Hematopoietic multipotent progenitor cell treated with erythropoietin and hydrocortisone succinate and interleukin-3 and kit ligand, for 6 days (in vitro differentiated cells): ENCODE data around the gene HMHB1.

Experiments
- DNase-seq: peaks from one replicate; pipeline ENCODE4 v3.0.0-alpha.2; 2015

Gene HMHB1

GRCh38 chr5:143812085-143812705 is at the start of gene HMHB1:
Gene HMHB1 (plus strand): TSS chr5:143812161.
- DNase-seq = no peak

DNA sequence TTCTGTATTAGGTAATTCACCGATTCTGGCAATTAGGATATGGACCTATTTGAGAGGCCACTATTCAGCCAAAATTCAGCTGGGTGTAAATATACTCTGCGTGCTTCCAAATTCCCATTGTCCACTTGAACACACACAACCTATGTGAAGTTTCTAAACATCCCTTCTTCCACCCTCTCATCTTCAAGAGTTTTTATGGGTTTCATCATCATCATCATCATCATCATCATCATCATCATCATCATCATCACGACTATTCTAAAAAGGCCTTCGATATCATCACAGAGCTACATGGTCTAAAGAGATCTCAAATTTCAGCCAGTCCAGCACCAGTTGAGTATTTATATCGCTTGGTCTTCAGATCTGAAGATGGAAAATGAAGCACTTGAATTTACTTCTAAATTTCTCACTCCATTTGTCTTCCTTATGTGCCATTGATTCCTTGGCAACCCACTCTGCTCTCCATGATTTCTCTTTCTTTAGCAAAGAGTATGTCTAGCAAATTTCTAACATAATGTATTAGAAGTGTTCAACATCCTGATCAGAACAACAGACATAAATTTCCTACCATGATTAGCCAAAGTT is 49.2 kb upstream of the HMHB1 start:
- DNase-seq = no peak

DNA sequence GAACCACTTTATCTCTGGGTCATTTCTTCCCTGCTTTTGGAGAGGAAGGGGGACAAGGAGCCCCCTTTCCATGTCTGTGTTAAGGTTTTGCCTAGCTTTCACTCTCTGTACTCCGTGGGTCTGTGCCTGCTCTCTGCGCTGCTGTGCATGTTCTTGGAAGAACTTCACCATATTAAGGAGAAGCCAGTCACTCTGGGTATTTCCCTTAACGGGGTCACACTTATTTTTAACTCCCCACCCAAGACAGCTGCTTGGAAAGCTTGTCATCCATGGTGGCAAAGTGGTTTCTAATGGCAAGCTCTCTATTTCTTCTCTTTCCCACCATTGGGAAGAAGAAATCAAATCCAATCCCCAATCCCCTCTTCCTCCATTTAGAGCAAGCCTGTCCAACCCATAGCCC is 44.8 kb upstream of the HMHB1 start:
- DNase-seq = no peak

DNA sequence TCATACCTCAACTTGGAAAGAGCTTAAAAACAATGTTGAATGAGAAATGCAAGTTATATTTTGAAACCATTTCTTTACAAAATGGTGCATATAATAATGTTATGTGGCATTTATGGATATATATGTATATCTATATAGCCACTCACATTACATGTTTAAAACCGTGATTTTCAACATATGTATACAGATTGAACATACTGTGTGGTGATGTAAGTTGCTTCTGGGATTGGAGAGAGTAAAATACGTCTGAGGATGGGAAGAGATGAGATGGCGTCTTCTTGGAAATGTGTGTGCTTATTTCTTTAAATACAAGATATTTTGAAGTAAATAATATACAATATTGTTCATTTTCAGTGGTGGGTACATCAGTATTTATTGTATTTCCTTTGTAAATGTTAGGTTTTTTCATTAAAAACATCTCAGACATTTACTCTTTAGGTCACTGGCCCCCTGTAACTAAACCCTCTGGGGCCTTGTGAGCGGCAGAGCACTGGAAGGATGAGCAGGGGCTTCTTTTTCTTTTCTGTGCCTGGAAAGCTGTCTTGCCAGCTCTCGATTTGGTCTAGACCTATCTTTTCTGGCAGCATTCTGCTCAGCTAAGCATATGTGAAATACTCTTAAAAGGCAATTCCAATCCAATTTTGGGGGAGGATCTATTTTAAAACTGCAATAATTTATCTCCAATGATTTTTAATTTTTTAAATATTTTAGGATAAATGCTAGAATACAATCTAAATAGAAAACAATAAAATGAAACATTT is 42.8 kb upstream of the HMHB1 start:
- DNase-seq = no peak

GRCh38 chr5:143770450-143770849 is 41.5 kb upstream of the HMHB1 start:
- DNase-seq = peak; percentile 27

DNA sequence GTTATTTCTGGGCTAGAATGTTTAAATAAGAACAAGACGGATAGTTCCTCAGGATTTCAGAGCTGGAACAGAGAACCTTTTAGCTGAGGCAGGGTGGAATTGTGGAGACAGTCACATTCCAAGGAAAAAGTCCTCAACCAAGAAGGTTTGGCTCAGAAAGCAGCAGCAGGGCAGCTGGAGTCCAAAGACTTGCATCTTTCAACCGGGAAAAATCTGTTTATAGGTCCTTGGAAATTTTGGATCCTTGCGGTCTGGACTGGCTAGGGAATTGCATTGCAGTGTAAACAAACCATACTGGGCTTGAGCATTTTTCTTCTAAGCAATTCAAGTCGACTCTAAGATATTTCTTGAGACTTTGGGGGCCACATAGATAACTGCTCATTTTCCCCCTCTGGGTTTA is 40.8 kb upstream of the HMHB1 start:
- DNase-seq = no peak

DNA sequence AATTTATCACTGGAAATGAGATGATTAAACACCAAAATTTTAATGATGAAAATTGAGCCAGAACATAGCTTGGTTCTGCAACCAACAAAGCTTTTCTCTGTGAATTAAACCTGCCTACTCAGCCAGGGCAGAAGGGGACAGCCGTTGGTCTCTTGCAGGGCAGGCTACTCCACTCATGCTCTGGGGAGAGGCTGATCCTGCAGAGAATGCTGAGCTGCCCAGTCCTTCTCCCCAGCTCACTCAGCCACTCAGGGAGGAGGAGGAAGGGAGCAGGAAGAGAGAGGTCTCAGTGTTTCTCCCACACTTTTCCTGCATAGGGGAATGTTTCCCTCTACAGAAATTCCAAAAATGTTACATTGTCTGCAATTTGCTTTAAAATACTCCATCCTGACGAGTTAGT is 40.4 kb upstream of the HMHB1 start:
- DNase-seq = no peak

- DNase-seq = no peak
Measured at GRCh38 chr5:143772621-143773020, 39.3 kb upstream of the HMHB1 start.

GRCh38 chr5:143775258-143775657 is 36.7 kb upstream of the HMHB1 start:
- DNase-seq = peak; percentile 60

GRCh38 chr5:143776951-143777350 is 35.0 kb upstream of the HMHB1 start:
- no peak for DNase-seq

DNA sequence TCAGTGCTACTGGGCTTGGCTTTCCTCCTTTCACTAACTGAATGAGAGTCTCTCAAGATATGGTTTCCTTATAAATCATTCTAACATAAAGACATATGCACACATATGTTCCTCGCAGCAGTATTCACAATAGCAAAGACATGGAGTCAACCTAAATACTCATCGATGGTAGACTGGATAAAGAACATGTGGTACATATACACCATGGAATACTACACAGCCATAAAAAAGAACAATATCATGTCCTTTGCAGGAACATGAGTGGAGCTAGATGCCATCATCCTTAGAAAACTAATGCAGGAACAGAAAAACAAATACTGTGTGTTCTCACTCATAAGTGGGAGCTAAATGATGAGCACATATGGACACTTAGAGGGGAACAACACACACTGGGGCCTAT is 32.5 kb upstream of the HMHB1 start:
- DNase-seq = no peak

GRCh38 chr5:143781993-143782520 is 29.9 kb upstream of the HMHB1 start:
- peak; percentile 8 for DNase-seq

- no peak for DNase-seq
Measured at GRCh38 chr5:143782588-143783386, 29.2 kb upstream of the HMHB1 start.

- no peak for DNase-seq
Measured at GRCh38 chr5:143788401-143788800, 23.6 kb upstream of the HMHB1 start.

DNA sequence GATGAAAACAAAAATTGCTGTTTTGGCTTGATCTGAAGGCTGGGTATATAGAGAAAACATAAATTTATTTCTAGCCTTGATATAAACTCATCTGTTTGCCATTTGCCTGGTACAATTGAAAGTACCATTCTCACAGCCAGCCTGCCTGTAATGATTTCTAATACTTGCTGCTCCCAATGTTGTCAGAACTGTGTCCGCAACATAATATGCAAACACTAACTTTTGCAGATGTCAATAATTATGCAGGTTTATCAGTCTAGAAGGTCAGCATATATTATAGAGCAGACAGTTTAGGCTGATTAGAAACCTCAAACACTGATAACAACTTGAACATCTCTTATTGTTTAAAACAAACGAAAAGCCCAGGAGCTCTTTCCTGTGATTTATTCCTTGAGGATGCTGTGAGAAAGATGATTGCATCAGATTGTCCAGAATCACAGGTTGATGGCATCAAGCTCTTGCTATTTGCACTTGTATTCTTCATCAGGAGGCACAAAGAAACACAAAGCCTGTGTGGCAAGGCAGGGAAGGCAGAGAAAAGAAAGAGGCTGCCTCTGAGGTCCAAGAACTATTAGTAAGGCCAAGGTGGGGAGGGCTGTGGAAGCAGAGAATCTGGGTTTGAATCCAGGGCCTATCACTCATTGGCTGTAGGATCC is 21.4 kb upstream of the HMHB1 start:
- DNase-seq = no peak

- DNase-seq = no peak
Measured at GRCh38 chr5:143791848-143792731, 19.9 kb upstream of the HMHB1 start.

GRCh38 chr5:143793249-143793648 is 18.7 kb upstream of the HMHB1 start:
- DNase-seq = no peak

- no peak for DNase-seq
Measured at GRCh38 chr5:143796125-143796524, 15.8 kb upstream of the HMHB1 start.

DNA sequence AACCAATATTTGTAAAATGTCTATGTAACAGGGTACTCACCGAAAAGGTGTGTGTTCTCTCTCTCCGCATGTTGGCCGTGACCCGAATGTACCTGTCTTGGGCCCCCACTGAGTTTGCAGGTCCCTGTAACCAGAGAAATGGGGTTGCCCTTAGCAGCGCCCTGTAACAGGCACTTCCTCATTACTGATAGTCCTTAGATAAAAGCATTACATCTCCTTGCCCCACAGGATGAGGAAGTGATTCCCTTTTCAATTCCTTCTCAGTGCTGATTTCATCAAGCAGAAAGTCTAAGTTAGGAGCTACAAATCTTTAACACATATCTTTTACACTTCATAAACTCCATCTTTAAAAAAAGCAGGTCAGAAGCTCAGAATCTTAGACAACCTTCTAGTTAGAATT is 15.2 kb upstream of the HMHB1 start:
- DNase-seq = peak; percentile 8

DNA sequence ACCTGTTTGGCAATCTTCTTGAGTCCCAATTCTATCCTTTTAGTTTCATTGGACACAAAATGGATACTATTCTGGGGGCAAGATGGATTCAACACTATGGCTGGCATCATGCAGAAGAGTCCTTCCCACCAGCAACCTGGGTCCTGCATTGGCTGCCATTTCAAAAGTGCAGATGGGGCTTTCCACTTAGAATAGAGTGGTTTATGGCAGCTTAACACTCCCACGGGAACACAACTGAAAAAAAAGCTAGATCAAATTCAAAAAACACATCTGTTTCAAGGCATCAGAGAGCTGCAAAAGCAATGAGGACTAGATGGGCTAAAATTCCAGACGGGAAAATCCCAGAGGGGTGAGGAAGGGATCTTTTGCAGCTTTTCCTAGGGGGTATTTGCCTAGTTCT is 11.2 kb upstream of the HMHB1 start:
- DNase-seq = no peak

- DNase-seq = no peak
Measured at GRCh38 chr5:143801252-143801939, 10.6 kb upstream of the HMHB1 start.
